Measurements from ENCODE around the gene TPCN1.

TPCN1 gene

GRCh38 chr12:113266106-113266895 lies 45.0 kb downstream of the TPCN1 start:
- DNase-seq = no peak

GRCh38 chr12:113267621-113268020 lies 46.4 kb downstream of the TPCN1 start:
- DNase-seq = no peak

- no peak for DNase-seq
Measured at GRCh38 chr12:113268136-113268535, 46.9 kb downstream of the TPCN1 start.

DNA sequence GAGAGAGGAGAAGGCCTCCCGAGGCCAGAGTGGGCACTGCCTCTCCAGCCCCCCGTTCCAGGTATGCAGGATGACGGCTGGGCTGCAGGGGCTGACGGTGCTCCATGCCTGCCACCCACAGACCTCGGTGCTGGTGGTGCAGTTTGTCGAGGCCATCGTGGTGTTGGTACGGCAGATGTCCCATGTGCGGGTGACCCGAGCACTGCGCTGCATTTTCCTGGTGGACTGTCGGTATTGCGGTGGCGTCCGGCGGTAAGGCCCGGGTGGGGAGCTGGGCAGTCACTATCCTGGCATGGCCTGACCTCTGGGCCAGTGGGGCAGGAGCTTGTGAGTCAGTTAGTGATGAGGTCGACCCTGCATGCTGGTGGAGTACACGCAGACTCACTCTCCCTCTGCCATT lies 47.4 kb downstream of the TPCN1 start:
- DNase-seq = no peak

DNA sequence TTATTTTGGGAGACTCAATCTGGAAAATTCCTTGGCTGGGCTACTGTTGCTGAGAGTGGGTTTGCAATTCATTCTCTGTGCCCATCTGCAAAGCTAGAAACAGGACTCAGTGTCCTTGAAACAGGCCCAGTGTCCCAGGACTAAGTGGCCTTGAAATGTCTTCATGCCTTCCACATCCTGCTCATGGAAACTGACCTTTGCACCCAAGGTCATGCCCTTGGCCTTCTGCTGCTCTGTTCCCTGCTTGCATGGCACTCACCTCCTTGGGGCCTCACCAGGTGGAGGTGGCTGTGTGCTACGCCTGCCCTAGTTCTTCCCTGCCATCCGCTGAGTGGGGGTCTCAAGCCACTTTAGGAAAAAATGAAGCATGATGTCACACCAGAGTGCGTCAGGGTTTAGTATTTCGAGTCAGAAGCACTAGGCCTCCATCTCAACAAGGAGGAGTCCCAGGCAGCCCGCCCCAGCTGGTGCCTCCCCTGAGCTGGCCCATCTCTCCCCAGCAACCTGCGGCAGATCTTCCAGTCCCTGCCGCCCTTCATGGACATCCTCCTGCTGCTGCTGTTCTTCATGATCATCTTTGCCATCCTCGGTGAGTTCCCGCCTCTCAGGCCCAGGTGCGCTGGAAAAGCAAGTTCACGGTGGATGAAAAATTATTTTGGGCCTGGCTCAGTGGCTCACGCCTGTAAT lies 48.1 kb downstream of the TPCN1 start:
- no peak for DNase-seq

- no peak for DNase-seq
Measured at GRCh38 chr12:113270709-113271009, 49.4 kb downstream of the TPCN1 start.

- no peak for DNase-seq
Measured at GRCh38 chr12:113271466-113271852, 50.2 kb downstream of the TPCN1 start.

GRCh38 chr12:113271853-113272561 lies 50.7 kb downstream of the TPCN1 start:
- no peak for DNase-seq

GRCh38 chr12:113273053-113273725 lies 51.9 kb downstream of the TPCN1 start:
- no peak for DNase-seq

GRCh38 chr12:113274848-113275247 lies 53.6 kb downstream of the TPCN1 start:
- DNase-seq = no peak

DNA sequence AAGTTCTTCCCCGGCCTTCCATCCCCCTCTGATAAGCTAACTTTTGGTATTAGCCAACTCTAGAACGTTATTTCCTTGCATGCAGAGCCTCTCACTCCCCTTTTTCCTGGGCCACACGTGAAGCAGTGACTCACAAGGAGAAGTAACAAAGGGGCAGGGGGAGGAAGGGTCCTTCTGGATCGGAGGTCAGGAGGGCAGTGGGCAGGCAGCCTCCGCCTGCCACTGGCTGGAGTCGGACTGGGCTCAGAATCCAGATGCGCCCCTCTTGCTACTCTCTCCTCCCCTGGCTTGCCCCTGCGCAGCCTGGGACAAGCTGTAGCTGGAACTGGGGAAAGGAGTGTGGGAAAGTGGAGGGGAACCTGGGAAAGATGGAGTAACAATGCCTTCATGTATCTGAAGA lies 55.0 kb downstream of the TPCN1 start:
- no peak for DNase-seq

DNA sequence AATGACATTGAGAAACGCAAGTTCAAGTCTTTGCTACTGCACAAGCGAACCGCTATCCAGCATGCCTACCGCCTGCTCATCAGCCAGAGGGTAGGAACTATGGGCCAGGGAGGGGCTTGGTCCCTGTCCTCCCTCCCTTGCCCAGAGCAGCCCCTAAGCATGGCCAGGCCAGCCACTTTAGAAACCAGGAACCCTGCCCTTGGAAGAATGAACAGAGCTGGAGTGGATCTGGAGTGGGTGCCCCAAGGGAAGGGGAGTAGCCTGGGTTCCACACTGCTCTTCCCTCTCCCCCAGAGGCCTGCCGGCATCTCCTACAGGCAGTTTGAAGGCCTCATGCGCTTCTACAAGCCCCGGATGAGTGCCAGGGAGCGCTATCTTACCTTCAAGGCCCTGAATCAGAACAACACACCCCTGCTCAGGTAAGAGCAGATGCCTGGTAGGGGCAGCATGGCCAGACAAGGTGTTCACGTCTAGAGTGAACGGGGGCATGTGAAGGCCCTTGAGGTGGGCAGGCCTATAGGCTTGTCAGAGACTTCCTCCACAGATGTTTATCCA lies 55.8 kb downstream of the TPCN1 start:
- DNase-seq = no peak

GRCh38 chr12:113277511-113277910 lies 56.2 kb downstream of the TPCN1 start:
- DNase-seq = no peak

GRCh38 chr12:113278141-113278540 lies 56.9 kb downstream of the TPCN1 start:
- no peak for DNase-seq

DNA sequence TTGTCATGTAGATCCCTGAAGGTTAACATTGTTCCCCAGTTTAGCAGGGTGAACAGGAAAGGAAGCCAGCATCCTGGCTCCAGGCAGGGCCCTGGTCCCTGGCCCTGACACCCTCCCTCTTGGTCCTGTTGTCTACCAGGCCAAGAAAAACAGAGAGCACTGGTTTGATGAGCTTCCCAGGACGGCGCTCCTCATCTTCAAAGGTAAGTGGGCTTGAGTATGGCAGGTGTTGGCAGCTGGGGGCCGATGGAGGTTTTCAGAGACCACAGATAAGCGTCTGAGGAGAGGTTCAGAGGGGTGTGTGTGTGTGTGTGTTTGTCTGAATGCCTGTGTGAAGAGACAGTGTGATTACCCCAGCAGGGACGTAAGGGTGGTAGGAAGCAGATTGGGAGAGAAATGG lies 57.4 kb downstream of the TPCN1 start:
- no peak for DNase-seq

- no peak for DNase-seq
Measured at GRCh38 chr12:113284751-113285150, 63.5 kb downstream of the TPCN1 start.

GRCh38 chr12:113285679-113286610 lies 64.7 kb downstream of the TPCN1 start:
- DNase-seq = no peak

- no peak for DNase-seq
Measured at GRCh38 chr12:113286712-113287111, 65.4 kb downstream of the TPCN1 start.

- DNase-seq = no peak
Measured at GRCh38 chr12:113287146-113287898, 66.1 kb downstream of the TPCN1 start.

DNA sequence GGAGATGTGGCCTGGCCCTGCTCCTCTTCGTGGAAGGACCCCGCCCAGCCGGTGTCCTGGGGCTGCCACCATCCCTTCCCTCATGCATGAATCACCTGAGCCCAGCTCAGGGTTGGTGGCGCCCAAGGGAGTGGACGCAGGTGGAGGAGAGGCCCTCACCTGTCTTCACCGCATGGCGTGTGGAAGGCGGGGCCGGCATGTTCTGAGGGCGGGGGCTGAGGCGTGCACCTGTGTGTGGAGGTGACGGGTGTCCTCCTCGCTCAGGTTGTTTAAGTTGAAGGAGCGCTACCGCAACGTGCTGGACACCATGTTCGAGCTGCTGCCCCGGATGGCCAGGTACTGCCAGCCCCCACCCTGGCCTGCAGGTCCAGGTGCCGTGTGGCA lies 66.6 kb downstream of the TPCN1 start:
- no peak for DNase-seq

DNA sequence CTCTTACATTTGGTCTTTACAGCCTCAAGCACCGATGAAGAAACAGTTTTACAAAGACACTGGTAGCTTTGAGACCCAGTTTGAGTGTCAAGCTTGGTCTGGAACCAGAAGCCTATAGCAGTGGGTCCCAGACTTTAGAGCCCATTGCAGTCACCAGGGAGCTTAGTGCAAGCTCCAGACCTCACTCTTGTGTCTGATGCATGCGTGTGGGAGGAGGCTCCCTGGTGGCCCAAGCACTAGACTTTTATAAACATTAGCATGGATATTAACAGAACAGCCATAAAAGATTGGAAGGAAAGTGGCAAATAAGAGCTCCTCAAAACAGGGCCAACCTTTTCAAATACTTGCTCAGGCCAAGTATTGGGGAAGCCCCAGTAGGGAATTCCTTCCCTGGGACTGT lies 68.1 kb downstream of the TPCN1 start:
- DNase-seq = no peak
